DMS153 treated with DMSO at 0.1 percent for 48 hours (cell line): ENCODE measurements around the gene CD99.
"Not testable (repeated sequence)": the region's sequence is repeated elsewhere in the genome, so short reads cannot be mapped to it uniquely, and the experiment has no call there.

ENCODE experiments used
- DNase-seq: peaks from one replicate; lab custom pipeline; 2025; ENCODE audit not compliant: unreplicated experiment; lab: John Stamatoyannopoulos, UW

CD99 gene

DNA sequence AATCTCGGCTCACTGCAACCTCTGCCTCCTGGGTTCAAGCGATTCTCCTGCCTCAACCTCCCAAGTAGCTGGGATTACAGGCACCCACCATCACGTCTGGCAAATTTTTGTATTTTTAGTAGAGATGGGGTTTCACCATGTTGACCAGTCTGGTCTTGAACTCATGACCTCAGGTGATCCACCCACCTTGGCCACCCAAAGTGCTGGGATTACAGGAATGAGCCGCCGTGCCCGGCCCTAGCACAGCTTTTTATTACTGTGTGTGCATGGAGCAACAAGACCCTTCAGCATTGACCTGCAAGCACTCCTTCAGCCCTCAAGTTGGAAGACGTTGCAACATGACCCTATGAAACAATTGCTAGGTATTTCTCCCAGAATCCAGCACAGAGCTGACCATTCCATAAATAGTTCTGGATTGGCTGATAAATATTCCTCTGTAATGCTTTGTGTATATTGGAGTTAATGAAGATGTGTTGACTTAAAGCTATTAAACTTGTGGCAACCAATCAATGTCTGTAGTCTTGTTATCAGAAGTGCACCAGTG lies 15.4 kb upstream of the CD99 start:
- not testable (repeated sequence) for DNase-seq

GRCh38 chrX:2676794-2677675 lies 14.1 kb upstream of the CD99 start:
- no peak for DNase-seq

DNA sequence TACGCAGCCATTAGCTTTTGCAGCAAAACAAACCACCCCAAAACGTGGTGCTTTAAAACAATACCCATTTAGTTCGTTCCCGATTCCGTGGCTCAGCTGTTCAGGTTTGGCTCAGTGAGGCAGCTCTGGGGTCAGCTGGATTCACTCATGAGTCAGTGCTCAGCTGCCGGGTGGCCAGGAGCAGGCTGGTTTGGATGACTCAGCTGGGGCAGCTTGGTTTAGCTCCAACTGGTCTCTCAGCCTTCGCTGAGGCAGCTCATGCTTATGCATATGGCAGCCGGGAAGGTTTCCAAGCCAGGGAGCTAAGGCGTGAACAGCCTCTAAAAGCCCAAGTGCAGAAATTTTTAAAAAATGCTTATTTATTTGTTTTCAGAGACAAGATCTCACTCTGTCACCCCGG lies 13.3 kb upstream of the CD99 start:
- DNase-seq: no peak

GRCh38 chrX:2678583-2678982 lies 12.5 kb upstream of the CD99 start:
- no peak for DNase-seq

DNA sequence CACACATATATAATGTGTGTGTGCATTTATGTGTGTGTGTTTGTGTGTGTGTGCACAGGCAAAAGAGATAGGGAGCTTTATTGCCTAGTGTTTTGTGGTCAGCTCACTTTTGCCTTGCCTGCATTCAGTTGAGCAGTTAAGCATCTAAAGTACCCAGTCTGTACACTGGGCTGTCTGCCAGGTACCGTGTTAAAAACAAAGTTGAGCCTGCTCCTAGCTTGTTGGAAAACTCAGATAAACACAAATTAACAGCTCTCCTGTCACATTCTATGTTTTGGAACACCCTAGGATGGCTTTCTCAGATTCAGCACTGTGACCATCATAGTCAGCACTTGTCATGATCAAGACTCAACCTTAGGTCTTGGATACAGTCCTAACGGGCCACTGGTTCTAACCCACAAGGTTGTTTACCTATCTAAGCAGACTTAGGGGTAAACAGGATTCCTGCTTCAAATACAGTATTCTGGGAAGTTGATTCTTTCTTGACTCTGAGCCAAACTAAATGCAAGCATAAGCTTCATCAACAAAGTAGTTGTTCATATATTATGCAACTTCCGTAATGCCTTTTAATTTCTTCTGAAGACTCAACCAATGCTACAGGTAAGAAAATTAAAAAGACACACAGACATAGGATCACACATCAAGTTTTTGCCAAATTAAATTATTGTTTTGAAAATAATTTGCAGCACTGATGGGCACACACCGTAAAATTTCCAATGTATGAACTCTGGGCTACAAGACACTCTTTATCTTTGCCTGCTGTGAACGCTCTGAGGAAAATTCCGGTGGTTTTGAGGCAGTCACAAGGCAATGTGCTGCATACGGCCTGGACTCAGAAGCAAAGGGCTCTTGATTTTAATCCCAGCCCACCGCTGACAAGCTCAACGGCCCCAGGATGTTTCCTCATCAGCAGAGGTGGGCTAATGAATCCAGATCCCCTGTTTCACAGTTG lies 11.3 kb upstream of the CD99 start:
- DNase-seq: no peak

DNA sequence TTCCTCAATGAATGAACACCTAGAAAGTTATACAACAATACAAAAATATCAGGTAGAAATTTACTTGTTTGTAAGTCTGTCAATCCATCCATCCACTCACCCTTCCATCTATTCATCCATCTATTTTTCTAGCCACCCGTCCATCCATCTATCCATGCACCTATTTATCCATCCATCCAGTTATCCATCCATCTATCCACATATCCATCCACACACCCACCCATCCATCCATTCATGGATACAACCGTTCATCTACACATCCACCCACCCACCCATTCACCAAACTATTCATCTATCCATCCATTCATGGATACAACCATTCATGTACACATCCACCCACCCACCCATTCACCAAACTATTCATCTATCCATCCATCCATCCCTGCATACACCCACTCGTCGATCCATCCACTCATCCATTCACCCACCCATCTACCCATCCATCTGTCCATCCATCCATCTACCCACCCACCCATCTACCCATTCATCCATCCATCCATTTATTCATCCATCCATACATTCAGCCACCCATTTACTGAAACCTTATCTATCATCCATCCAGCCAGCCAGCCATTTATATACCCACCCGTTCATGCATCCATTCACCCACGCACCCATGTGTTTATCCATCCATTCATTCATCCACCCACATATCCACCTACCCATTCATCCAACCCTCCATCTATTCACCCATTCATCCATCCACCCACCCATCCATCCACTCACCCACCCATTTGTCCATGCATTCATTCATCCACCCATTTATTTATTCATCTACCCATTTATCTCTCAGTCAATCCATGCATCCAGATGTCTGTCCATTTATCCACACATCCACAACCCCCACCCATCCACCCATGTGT lies 10.4 kb upstream of the CD99 start:
- no peak for DNase-seq

DNA sequence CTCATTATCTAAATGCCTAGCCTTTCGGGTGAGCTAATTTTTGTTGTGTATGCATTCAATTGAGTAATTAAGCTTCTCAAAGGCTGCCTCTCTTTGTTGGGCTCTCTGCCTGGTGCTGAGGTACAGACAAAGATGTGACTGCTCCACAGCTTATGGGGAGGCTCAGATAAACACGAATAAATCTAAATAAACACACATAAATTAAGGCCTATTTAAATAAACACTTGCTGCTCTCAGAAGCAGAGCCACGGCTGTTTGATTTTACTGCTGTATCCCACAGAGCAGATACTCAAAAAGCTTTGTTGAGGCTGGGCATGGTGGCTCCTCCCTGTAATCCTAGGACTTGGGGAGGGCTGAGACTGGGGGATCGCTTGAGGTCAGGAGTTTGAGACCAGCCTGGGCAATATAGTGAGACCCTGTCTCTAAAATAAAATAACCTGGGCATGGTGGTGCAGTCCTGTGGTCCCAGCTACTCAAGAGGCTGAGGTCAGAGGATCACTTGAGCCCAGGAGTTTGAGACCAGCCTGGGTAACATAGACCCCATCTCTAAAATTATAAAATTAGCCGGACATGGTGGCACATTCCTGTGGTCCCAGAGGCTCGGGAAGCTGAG lies 8.4 kb upstream of the CD99 start:
- no peak for DNase-seq

- no peak for DNase-seq
Observed at GRCh38 chrX:2684256-2684655, 6.8 kb upstream of the CD99 start.

- no peak for DNase-seq
Observed at GRCh38 chrX:2685886-2686285, 5.2 kb upstream of the CD99 start.

GRCh38 chrX:2689773-2690666 lies 1.1 kb upstream of the CD99 start:
- DNase-seq: no peak

DNA sequence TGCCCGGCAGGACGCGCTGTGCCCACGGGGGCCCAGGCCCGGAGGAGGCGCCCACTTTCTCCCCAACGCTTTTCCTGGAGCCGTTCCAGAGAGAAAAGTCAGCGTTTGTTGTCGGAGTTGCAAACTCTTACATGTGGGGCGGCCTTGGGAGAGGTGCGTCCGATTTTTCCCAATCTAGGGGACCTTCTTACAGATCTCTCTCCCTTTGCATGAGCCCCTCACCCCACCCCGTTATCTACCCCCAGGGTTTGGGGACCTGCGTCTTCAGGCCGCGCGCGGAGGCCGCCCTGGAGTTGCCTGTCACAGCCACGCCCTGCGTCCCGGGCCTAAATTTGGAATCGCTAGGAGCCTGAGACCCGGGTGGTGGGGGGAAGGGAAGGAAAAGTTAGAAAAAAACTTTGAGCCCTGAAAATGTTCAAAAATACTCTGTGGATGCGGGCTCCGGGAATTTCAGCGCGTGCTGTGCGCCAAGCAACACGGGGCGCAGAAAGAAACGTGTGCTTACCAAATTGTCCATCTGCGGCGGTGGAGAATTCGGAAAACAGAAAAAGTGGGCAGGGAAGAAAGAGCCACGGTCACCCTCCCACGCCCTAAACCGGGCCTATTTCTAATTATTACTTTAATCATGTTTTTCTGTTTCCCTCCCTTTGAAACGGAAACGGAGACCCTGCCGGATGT lies 587 bp downstream of the CD99 start:
- DNase-seq: no peak

DNA sequence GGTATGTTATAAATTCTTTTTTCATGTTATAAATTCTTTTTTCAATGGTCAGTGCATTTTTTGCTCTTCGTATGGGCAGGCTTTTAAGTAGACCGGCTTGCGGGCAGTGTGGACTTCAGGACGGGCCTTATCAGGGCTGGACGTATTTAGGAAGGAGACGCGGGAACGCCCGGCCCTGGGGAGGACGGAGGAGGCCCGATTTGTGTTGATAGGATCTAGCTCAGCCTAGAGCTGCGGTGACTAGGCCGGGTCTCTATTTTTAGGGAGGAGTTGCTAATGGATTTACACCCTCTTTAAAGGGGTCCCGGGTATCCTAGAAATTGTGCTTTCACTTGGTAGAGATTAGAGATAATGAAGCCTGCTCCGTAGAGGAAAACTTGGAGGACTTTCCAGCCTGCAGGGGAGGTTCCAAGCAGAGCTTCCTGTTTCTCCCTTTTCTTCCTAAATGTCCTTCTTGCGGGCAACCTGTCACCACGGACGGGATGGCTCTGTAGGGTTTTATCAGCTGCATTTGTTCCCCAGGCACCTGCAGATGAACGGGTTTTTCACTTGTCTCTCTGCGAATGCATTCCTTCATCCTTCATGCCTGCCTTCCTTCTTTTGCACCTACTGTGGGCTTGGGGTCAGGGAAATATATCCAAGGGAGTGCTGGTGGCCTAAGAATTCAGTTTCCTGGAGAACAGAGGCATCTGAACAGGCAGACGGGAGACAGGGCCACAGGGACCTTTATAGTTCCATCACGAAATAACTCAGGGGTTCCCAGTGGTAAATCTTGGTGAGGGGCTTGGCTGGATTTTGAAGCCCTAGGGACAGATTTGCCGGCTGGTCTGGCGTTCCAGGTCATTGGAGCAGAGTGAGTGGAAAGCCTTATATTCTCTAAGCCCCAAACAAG lies 1.4 kb downstream of the CD99 start:
- no peak for DNase-seq

- DNase-seq: no peak
Observed at GRCh38 chrX:2693113-2694002, 2.3 kb downstream of the CD99 start.

DNA sequence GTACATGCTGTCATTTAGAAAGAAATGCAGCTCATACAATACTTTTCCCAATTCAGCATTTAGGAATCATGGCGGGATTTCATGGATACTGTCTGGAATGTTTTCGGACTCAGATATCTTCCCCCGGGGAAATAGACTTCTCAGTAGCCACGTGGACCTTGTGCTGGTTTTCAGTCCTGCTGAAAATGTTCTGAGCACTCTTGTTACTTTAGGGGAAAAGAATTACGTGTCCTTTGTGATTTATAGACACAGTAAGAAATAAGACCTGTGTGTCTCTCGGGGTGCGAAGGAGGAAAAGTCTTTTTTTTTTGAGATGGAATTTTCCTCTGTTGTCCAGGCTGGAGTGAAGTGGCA lies 3.8 kb downstream of the CD99 start:
- DNase-seq: no peak

DNA sequence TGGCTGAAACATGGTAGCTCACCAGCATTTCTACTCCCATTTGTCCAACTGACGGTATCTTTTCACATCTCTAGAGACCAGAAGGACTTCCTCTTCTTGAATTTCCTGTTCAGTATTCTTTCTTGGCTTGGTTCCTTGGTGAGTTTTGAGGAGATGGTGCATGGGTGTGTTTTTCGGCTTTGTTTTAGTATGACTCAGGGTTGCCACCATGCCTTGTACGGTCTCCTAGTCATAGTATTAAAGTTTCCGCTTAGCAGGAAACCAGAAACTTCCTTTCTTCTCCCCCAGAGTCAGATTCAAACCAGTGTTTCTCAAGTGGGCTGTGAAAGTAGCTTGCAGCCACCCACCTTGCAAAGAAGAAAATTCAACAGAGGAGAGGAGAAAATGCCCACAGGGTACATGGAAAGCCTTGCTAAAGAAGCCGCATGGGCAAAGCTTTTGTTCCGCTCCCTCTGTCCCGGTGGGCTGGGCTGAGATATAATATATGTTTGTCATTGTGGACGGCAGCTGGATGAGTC lies 5.7 kb downstream of the CD99 start:
- DNase-seq: no peak

- DNase-seq: no peak
Observed at GRCh38 chrX:2697306-2697705, 6.2 kb downstream of the CD99 start.
